Activated T-cell treated with anti-CD3 and anti-CD28 coated beads, Interleukin-2, amount 50 U/mL, for 48 hours (primary cell): Measurements from ENCODE around the gene SLC10A7.

ENCODE experiments used
- DNase-seq, 2 experiments: peaks; one replicate each; pipeline ENCODE4 v3.0.0-alpha.2; 2020

The SLC10A7 gene

DNA sequence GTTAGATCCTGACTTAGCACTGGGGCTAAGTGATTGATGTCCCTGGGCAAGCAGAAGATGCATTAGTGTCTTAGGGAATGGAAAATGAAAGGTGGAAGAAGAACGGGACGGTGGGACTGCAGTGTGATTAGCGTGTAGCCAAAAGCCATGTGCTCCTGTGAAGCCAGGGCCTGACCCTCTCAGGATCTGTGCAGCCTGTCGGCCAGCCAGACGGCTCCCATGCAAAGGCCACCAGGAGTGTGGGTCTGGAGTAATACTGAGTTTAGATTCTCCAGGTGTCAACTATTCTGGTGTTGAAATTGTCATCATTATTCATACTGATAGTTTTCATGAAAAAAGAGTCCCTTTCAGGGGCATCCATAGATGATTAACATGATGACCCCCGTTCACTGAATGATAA lies 275.4 kb downstream of the SLC10A7 start:
- DNase-seq: no peak

DNA sequence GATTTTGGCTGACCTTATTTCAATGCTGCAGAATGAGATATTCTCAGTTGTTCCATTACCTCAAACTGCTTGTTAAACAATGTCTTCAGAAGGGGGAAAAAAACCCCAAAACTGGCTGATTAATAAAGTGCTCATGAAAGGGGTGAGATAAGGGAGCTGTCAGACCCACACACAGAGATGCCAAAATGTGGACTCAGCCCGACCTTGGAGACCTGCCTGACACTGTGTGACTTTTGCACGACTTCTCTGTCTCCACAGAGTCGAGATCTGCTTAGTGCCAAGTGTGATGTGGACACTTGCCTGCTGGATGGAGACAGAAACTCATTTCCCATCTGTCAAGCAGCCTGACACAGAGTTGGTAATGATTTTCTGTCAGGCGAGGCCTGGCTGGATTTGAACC lies 275.9 kb downstream of the SLC10A7 start:
- DNase-seq: peak in 1 of 2 experiments; percentile 31

DNA sequence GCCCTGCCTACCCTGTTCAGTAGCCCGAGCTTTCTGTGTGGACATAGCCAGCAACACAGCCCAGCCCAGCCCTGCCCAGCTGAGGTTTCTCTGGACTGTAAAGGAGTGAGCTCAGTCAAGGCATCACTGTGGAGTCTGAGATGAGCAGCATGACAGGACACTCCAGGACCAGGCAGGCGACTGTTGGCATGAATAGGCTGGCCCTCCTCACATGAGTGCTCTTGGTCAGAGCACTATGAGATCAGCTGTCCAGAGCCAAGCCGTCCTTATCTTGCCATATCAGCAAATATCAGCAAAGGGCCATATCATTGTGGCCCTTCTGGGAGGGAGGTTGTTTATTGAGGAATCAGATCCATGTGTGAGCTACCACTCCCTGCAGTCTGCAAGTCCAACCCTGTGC lies 276.5 kb downstream of the SLC10A7 start:
- no peak for DNase-seq

DNA sequence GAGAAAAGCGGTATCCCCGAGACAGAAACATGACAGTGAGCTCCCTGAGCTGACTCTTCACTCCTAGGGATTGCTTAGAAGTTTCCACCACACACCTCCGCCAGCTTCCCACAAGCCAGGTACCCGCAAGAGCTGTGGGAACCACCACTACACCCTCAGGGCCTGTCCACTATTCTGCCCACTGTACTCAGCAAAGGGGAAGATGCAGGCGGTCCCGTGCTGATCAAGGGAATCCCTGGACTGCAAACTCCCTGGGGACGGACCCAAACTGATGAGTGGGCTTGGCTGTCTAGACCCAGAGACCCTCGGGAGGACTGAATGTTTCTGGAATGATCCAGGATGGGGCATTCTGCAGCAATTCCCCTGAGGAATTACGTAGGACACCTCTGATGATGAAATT lies 277.2 kb downstream of the SLC10A7 start:
- DNase-seq: no peak

DNA sequence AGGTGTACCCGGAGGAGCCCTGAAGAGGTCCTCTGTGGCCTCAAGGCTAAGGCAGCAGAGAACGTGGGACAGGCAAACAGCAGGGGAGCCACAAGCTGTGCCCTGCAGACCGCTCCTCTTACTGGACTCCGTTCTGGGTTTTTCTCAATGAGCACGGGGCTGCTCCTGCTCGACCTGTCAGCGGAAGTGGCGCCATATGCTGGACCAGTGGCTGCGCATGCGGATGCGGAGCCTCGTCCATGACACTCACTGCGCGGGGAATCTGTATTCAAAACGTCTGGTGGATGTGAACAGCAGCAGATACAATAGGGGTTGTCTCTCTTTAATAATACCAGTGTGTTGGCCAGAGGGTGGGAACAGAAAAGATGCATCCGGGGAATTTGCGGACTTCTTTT lies 277.9 kb downstream of the SLC10A7 start:
- DNase-seq: no peak

DNA sequence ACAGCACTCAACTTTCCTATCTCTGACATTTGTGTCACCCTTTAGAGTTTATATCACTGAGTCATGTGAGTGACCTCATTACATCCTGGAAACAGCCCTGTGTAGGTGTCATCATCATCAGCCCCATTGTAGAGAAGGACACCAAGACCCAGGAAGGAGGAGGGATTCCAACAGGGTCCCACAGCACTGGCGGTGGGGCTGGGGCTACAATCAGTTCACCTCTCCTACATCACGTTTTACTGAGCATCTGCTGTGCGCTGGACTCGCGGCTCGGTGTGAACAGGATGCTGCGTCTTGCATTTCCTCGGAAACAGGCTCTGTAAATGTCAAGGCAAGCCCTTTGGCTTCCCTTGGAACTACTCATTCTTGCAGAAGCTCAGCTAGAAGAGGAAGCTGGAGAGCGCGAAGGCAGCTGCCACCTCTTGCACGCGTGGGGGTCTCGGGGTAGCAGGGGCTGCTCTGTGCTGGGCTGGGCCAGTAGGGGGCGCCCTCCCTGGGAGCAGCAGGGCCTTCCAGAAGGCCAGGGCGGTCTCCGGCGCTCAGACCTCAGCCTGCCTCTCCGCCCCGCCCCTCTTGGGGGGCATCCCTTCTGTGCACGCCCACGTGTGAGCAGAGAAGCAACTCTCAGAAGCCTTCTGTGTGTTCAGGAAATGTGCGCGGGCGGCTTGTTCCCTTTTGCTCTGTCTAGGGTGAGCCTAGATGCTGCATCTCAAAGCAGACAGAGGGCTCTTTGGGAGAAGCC lies 278.4 kb downstream of the SLC10A7 start:
- peak; percentile 83 to 86 for DNase-seq

DNA sequence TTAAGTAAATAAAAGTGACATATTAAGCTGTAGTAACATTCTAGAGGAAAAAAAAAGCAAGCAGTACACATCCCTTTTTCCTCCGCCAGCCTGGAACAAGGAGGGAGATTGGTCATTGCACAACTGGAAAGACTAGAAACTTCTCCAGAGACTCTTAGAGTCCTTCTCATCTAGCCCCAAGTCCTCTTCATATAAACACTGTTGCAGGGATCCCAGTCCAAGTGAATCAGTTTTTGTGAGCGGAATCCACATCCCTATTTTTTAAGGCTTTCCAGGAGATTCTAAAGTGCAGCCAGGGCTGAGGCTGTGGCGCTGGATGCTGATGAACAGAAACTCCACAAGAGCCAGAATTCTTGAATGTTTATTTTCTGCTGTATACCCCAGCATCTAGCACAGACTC lies 283.6 kb downstream of the SLC10A7 start:
- DNase-seq: no peak

DNA sequence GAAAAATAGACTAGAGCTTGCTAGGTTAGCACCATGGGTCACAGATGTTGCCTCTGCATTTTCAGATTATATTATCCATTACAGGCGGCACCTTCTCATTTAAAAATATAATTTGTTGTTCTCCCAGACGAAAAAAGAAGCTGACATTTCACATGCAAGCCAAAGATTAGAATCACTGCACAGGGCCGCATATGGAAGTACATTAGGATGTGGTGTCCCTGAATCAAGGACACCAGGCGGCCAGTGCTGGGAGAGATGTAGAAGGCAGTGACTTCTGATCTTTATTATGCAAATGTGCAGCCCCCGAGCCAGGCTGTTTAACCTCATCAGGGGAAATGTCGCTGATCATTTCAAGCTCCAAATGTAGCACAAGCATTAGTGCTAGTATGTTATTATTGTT lies 284.6 kb downstream of the SLC10A7 start:
- DNase-seq: no peak

DNA sequence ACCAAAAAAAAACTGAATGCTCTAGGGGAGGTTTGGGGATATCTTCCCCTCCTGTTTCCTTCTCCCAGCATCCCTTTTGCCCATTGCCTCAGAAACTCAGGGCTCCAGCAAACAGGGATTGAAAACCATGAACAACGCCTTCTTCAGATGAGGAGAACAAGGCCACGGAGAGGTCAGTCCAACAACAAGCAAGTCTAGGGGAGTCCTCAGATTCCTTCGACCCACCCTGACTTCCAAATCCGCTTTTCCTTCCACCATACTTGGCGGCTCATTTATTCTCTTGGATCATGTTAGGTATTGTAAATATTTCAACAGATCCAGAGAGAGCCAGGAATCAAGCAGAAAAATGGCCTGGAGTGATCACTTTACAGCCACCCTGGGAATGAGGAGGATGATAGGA lies 285.5 kb downstream of the SLC10A7 start:
- DNase-seq: no peak

DNA sequence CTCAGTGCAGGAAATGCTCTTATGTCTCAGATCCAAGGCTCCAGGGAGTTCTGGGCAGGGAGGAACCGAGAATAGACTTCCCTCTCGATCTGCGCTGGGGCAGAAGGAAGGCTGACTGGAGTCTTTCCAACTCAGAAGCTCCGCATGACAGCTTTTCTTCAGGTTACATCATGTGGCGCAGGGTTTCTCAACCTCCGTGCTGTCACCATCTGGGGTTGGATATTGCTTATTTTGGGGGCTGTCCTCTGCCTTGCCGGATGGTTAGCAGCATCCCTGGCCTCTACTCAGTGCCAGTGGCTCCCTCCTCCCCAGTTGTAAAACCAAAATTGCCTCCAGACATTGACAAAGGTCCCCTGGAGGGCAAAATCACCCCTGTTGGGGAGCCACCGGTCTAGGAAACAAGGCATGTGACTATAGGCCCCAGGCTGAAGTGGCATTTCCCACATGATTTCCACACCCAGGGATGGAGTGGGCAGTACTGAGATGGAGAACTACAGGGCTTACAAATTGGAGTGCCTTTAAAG lies 286.0 kb downstream of the SLC10A7 start:
- DNase-seq: no peak

DNA sequence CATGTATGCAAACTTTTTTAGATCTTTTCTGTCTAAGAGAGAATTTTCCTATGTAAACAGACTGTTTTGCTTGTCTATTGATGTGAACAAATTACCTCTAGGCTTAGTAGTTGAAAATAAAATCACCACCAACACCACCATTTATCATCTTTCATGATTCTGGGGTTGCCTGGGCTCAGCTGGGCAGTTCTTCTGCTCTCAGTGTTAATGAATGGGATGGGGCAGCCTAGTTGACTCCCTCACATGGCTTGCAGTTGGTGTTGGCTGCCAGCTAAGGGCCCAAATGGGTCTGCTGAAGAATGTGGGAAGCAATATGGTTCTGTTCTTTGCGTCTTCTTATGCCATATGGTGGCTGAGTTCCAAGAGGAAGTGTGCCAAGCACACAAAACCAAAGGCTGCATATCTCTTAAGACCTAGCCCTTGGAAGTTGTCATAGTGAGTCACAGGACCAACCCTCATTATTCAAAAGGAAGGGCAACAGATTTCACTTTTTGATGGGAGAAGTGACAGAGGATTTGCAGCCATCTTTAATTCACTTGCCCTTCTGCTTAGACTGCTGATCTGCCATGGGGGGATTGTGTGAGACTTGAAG lies 289.5 kb downstream of the SLC10A7 start:
- no peak for DNase-seq

DNA sequence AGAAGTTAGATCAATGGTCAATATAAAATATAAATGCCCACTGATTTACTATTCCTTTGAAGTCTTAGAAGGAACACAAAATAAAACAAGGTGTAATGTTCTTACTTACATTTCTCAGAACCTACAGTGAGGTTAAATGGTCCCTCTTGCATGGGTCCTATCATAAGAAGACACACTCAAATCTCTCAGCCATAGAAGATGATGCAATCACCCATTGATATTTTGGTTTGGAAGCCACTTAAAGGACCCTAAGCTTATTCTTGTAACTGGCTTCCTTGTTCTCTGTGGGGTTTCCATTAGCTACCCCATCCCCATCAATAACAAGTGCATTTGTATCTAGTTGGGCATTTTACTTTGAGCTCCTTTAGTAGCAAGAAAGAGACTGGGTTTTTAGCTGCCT lies 292.3 kb downstream of the SLC10A7 start:
- no peak for DNase-seq

DNA sequence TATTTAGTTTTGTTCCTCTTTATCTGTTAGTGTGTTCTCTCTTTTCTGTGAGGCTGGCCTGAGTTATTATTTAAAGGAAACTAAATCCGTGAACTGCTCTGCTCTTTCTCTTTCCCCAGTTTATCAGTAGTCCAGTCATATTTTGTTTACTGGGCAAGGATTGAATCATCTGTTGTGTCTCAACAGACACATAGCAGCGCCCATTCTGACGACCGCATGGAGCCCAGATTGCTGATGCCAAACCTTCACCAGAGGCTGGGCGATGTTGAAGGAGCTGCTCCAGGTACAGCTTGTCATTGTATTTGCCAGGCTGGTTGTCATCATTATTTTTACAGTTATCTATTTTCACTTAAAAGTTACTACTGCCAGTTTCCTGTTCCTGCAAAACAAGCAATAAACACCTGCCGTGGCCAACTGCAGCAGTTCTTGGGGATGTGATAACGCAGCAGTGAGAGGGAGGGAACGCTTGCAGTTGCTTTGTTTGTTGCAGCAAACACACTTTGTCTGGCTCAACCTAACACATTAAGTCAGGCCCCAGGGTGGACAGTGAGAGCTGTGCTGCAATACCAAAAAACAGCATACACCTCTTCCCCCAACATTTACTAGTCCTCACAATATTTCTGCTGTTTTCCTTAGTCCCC lies 297.3 kb downstream of the SLC10A7 start:
- DNase-seq: no peak

DNA sequence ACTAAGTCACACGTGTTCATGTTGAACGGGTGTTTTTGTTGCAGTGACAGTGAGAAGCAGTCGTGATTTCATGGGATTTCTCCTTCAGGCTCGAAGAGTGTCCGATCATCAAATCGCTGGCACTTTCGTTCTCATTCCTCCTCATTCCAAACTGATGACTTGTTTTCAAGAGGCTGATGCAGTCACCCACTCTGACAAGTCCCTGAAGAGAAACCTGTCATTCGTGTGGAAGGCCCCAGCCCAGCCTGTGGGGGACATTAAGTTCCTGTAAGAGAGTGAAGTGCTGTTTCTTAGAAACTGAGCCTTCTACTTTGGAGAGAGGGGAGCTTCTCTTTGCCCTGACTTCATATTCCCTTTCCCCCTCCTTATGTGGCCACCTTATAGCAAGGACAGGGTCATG lies 299.4 kb downstream of the SLC10A7 start:
- DNase-seq: no peak

DNA sequence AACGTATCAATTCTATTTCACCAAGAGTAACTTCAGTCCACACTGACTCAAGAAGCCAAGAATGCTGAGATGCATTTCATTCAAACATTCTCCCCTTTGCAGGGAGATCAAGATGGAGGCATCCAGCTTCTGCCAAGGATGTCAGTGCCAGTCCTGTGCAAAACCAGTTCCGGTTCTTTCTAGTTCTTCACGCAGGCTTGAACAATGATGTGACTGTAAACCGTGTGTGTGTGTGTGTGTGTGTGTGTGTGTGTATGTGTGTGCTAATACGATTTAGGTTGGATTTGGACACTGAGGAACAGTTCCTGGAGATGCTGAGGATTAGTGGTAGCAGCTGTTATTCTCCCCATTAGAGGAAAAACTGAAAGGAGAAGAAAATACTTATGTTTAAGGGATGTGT lies 307.5 kb downstream of the SLC10A7 start, which contains the start of gene REELD1:
Gene REELD1, plus strand, starts transcription at position 301 of the 400 bp plus-strand sequence. CDS start 2,415 bp downstream, outside the sequence.
- no peak for DNase-seq

DNA sequence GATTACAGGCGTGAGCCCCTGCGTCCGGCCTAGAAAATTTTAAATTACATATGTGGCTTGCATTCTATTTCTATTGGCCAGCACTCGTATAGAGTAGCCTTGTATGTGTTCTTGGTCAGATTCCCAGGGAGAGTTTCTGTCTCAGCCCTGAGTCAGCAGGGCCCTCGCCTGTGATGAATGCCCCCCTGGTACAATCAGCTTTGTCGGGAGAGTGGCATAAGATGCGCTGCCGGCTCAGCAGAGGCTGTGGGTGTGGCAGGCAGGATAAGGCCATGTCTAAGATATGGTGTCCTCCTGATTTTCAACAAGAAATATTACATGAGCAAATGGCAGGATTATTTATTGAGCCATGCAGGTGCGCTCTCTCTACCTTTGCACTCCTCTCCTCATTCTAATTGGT lies 309.0 kb downstream of the SLC10A7 start:
- no peak for DNase-seq

DNA sequence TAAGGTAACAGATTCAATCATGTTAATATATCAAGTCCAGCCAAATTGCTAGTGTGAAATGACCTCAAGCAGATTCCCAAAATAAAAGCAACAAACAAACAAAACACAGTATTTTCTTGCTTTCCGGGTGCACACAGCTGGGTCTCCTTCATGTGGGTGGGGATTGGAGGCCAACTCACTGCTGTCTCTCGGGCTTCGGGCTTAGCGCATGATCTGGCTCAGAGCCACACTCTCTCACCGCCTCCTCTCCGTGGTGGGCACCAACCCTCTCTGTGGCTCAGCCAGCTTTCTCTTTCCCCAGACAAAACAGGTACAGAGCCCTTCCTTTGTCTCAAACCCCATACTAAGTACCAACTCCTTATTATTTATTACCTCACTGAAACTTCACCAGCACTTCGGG lies 310.3 kb downstream of the SLC10A7 start:
- no peak for DNase-seq

DNA sequence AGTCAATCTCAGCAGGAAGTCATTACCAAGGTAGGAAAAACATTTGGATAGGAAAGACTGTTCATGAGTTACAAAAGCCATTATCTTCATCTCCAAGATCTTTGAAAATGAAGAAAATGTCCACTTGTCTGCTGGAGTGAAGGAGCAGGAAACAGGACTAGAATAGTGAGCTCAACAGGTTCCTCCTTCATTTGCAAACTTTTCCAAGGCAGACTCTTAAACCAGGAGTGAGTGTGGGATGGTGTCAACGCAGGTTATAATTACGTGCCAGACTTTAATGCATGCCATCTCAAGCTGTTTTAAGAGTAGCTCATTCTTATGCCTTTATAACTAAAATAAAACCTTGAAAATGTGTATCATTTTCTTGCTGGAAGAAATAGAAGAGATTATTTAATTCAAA lies 310.9 kb downstream of the SLC10A7 start:
- no peak for DNase-seq

DNA sequence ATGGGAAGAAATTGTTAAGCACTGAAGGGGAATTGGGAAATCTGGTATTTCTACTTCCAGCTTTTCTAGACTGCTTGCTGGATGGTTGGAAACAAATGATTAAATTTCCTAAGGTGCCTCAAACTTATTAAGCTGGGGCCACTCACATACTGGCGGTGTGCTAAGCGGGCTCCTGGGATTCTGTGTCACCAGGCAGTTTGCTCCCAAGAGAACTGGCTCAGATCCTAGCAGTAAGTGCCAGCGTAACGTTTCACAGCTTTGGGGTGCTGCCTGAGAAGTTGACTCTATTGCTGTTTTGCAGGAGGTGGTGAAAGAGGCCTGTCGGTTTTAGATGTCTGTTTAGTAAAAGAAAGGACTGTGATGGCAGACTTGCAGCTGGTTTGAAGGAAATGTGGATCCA lies 314.3 kb downstream of the SLC10A7 start:
- no peak for DNase-seq
